T-helper 17 cell (primary cell): Measurements from ENCODE around the gene SCYGR8. TPM values are rescaled to one million over a fixed set of nuclear protein-coding genes. Genes with fewer than 3 reads are reported as not detected.

Experiments used
- ATAC-seq: fragments of 150-1000 bp; cut with Tn5 transposase; 2 replicates; pipeline ENCODE4 v1.10.0; 2021; ENCODE audit warnings: mild to moderate bottlenecking, moderate library complexity
- DNase-seq, 3 donors: peaks; one replicate each; pipeline versions ENCODE4 v3.0.0 to v3.0.0-alpha.2; 2020 to 2021
- H3K9me3 ChIP-seq: one replicate; pipeline ENCODE4 v1.7.0; 2013; ENCODE audit warnings: low read length, mild to moderate bottlenecking; ENCODE audit not compliant: control insufficient read depth, poor library complexity, severe bottlenecking
- H3K27ac Mint-ChIP-seq: one replicate; pipeline ENCODE4 v1.8.0; 2022; ENCODE audit warnings: mild to moderate bottlenecking, moderate library complexity, mixed read lengths
- H3K27me3 Mint-ChIP-seq: one replicate; pipeline ENCODE4 v1.8.0; 2022; ENCODE audit warnings: mixed read lengths
- H3K36me3 Mint-ChIP-seq: one replicate; pipeline ENCODE4 v1.8.0; 2022; ENCODE audit warnings: low read depth, mixed read lengths
- H3K4me1 Mint-ChIP-seq: one replicate; pipeline ENCODE4 v1.8.0; 2022; ENCODE audit warnings: mild to moderate bottlenecking, mixed read lengths
- H3K4me3 Mint-ChIP-seq: one replicate; pipeline ENCODE4 v1.8.0; 2022; ENCODE audit warnings: mild to moderate bottlenecking, moderate library complexity, mixed read lengths
- total RNA-seq, 4 donors: library from RNA in 2 of 4; stranded (reverse) in 2 of 4; gene quantifications; one replicate each; pipeline ENCODE4 v1.2.3 and lab custom pipeline; 2022 to 2026

The SCYGR8 gene
- total RNA-seq = not detected
- 0 reads per million in 2 donors for total RNA-seq (lab: John Stamatoyannopoulos, UW)

- peaks cover 5% of the 10 kb centered on the region for H3K4me1 Mint-ChIP-seq
- H3K27me3 Mint-ChIP-seq = peaks cover 6% of the 10 kb centered on the region
- H3K36me3 Mint-ChIP-seq = peaks cover 5% of the 10 kb centered on the region
- DNase-seq = no peak
- no peak within 1 kb of the TSS for H3K27ac Mint-ChIP-seq
- no peaks in the 10 kb centered on the region for H3K9me3 ChIP-seq
- ATAC-seq = no peak
- H3K4me3 Mint-ChIP-seq = no peak within 1 kb of the TSS
Observed at GRCh38 chr2:227745594-227745993, at the start of gene SCYGR8. Gene SCYGR8, plus strand, starts transcription at chr2:227745894. Its CDS starts 0 bp downstream, at chr2:227745894.

GRCh38 chr2:227696990-227697679, 48.6 kb upstream of the SCYGR8 start:
- ATAC-seq = no peak

GRCh38 chr2:227701556-227701955, 44.1 kb upstream of the SCYGR8 start:
- no peak overlapping the region for H3K4me3 Mint-ChIP-seq
- H3K36me3 Mint-ChIP-seq = no peaks in the 10 kb centered on the region
- ATAC-seq (no peak), DNase-seq (no peak)
- H3K4me1 Mint-ChIP-seq = no peaks in the 10 kb centered on the region
- H3K27me3 Mint-ChIP-seq = peaks cover 35% of the 10 kb centered on the region
- no peak overlapping the region for H3K27ac Mint-ChIP-seq
- H3K9me3 ChIP-seq = no peaks in the 10 kb centered on the region

More at GRCh38 chr2:227696990-227697679, 48.6 kb upstream of the SCYGR8 start:
- DNase-seq = no peak
- H3K27ac Mint-ChIP-seq = no peak overlapping the region
- no peak overlapping the region for H3K4me3 Mint-ChIP-seq
- peaks cover 43% of the 10 kb centered on the region for H3K27me3 Mint-ChIP-seq
- H3K4me1 Mint-ChIP-seq = no peaks in the 10 kb centered on the region
- no peaks in the 10 kb centered on the region for H3K9me3 ChIP-seq
- no peaks in the 10 kb centered on the region for H3K36me3 Mint-ChIP-seq

GRCh38 chr2:227703280-227703732, 42.4 kb upstream of the SCYGR8 start:
- Mint-ChIP-seq H3K4me1 (no peaks in the 10 kb centered on the region), H3K4me3 (no peak overlapping the region), H3K27ac (no peak overlapping the region), H3K27me3 (peaks cover 40% of the 10 kb centered on the region), H3K36me3 (no peaks in the 10 kb centered on the region)
- no peaks in the 10 kb centered on the region for H3K9me3 ChIP-seq
- DNase-seq (no peak), ATAC-seq (no peak)

- no peaks in the 10 kb centered on the region for H3K36me3 Mint-ChIP-seq
- no peak for ATAC-seq
Observed at GRCh38 chr2:227703961-227704360, 41.7 kb upstream of the SCYGR8 start.

GRCh38 chr2:227706859-227707258, 38.8 kb upstream of the SCYGR8 start:
- Mint-ChIP-seq H3K36me3 (no peaks in the 10 kb centered on the region), H3K4me3 (no peak overlapping the region), H3K27ac (no peak overlapping the region), H3K27me3 (peaks cover 35% of the 10 kb centered on the region), H3K4me1 (no peaks in the 10 kb centered on the region)
- no peaks in the 10 kb centered on the region for H3K9me3 ChIP-seq
- no peak for DNase-seq
- ATAC-seq = no peak

More at GRCh38 chr2:227703961-227704360, 41.7 kb upstream of the SCYGR8 start:
- no peak for DNase-seq
- Mint-ChIP-seq H3K4me3 (no peak overlapping the region), H3K27me3 (peaks cover 37% of the 10 kb centered on the region), H3K4me1 (no peaks in the 10 kb centered on the region), H3K27ac (no peak overlapping the region)
- no peaks in the 10 kb centered on the region for H3K9me3 ChIP-seq

GRCh38 chr2:227707390-227707789, 38.3 kb upstream of the SCYGR8 start:
- DNase-seq (no peak), ATAC-seq (no peak)
- peaks cover 35% of the 10 kb centered on the region for H3K27me3 Mint-ChIP-seq
- H3K4me3 Mint-ChIP-seq = no peak overlapping the region
- H3K4me1 Mint-ChIP-seq = no peaks in the 10 kb centered on the region
- H3K27ac Mint-ChIP-seq = no peak overlapping the region
- H3K36me3 Mint-ChIP-seq = no peaks in the 10 kb centered on the region
- no peaks in the 10 kb centered on the region for H3K9me3 ChIP-seq

- H3K4me1 Mint-ChIP-seq = no peaks in the 10 kb centered on the region
- no peak overlapping the region for H3K4me3 Mint-ChIP-seq
- no peaks in the 10 kb centered on the region for H3K9me3 ChIP-seq
- ATAC-seq (no peak), DNase-seq (no peak)
- no peak overlapping the region for H3K27ac Mint-ChIP-seq
- H3K27me3 Mint-ChIP-seq = peaks cover 29% of the 10 kb centered on the region
- H3K36me3 Mint-ChIP-seq = no peaks in the 10 kb centered on the region
Observed at GRCh38 chr2:227710986-227711385, 34.7 kb upstream of the SCYGR8 start.

- no peaks in the 10 kb centered on the region for H3K4me1 Mint-ChIP-seq
- H3K4me3 Mint-ChIP-seq = no peak overlapping the region
- peaks cover 37% of the 10 kb centered on the region for H3K27me3 Mint-ChIP-seq
- no peaks in the 10 kb centered on the region for H3K36me3 Mint-ChIP-seq
- no peak for ATAC-seq
- no peak for DNase-seq
- H3K9me3 ChIP-seq = no peaks in the 10 kb centered on the region
- H3K27ac Mint-ChIP-seq = no peak overlapping the region
Observed at GRCh38 chr2:227713291-227713690, 32.4 kb upstream of the SCYGR8 start.

- H3K9me3 ChIP-seq = no peaks in the 10 kb centered on the region
- no peaks in the 10 kb centered on the region for H3K36me3 Mint-ChIP-seq
- H3K27ac Mint-ChIP-seq = no peak overlapping the region
- no peak for ATAC-seq
- H3K4me1 Mint-ChIP-seq = no peaks in the 10 kb centered on the region
- no peak for DNase-seq
- H3K4me3 Mint-ChIP-seq = no peak overlapping the region
- peaks cover 30% of the 10 kb centered on the region for H3K27me3 Mint-ChIP-seq
Observed at GRCh38 chr2:227716501-227716900, 29.2 kb upstream of the SCYGR8 start.

- no peak for ATAC-seq
- H3K27ac Mint-ChIP-seq = no peak within 1 kb of the TSS
- no peaks in the 10 kb centered on the region for H3K36me3 Mint-ChIP-seq
- H3K4me1 Mint-ChIP-seq = peaks cover 2% of the 10 kb centered on the region
- DNase-seq = no peak
- H3K27me3 Mint-ChIP-seq = peaks cover 39% of the 10 kb centered on the region
- peak within 1 kb of the TSS; percentile 59 for H3K4me3 Mint-ChIP-seq
- no peaks in the 10 kb centered on the region for H3K9me3 ChIP-seq
Observed at GRCh38 chr2:227717687-227718567, 27.8 kb upstream of the SCYGR8 start, which contains the start of gene SLC19A3. Gene SLC19A3, minus strand, starts transcription at chr2:227718028. Its CDS starts 15,710 bp downstream, at chr2:227702318.

GRCh38 chr2:227719641-227720040, 26.1 kb upstream of the SCYGR8 start:
- ATAC-seq = no peak
- peaks cover 2% of the 10 kb centered on the region for H3K4me1 Mint-ChIP-seq
- H3K27ac Mint-ChIP-seq = no peak overlapping the region
- no peak overlapping the region for H3K4me3 Mint-ChIP-seq
- H3K36me3 Mint-ChIP-seq = no peaks in the 10 kb centered on the region
- H3K9me3 ChIP-seq = no peaks in the 10 kb centered on the region
- peaks cover 46% of the 10 kb centered on the region for H3K27me3 Mint-ChIP-seq
- DNase-seq = no peak

- no peak for ATAC-seq
- H3K27me3 Mint-ChIP-seq = peaks cover 46% of the 10 kb centered on the region
- no peak overlapping the region for H3K4me3 Mint-ChIP-seq
Observed at GRCh38 chr2:227720680-227721079, 25.0 kb upstream of the SCYGR8 start.

More at GRCh38 chr2:227720680-227721079, 25.0 kb upstream of the SCYGR8 start:
- no peak overlapping the region for H3K27ac Mint-ChIP-seq
- no peaks in the 10 kb centered on the region for H3K36me3 Mint-ChIP-seq
- H3K9me3 ChIP-seq = no peaks in the 10 kb centered on the region
- no peak for DNase-seq
- peaks cover 2% of the 10 kb centered on the region for H3K4me1 Mint-ChIP-seq
